Activated CD4-positive, alpha-beta T cell treated with anti-CD3 and anti-CD28 coated beads, Interleukin-2, Interleukin-6, amounts not matched to agents 100 ng/mL and 50 ng/mL, durations not matched to agents 16 hours and 8 hours (primary cell): ENCODE data around the gene TBC1D22A.
A peak's percentile ranks its signal among the peaks of the same experiment; 100 is the strongest.

Source experiments
- DNase-seq: peaks from one replicate; pipeline ENCODE4 v3.0.0-alpha.2; 2020

The TBC1D22A gene

DNA sequence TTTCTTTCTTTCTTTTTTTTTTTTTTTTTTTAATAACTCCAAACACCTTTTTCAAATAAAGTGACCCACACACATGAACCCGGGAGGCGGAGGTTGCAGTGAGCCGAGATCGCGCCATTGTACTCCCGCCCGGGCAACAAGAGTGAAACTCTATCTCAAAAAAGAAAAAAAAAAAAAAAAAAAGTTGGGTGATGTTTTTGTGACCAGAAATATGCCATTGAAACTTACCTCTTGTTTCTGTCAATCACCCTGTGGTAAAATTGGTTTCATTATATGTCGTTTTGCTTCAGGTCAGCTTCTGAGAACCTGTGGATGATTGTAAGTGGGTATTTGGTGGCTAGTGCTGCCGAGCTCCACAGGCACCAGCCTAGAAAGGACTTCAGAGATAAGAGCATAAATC lies 238.8 kb downstream of the TBC1D22A start:
- DNase-seq = peak; percentile 63

DNA sequence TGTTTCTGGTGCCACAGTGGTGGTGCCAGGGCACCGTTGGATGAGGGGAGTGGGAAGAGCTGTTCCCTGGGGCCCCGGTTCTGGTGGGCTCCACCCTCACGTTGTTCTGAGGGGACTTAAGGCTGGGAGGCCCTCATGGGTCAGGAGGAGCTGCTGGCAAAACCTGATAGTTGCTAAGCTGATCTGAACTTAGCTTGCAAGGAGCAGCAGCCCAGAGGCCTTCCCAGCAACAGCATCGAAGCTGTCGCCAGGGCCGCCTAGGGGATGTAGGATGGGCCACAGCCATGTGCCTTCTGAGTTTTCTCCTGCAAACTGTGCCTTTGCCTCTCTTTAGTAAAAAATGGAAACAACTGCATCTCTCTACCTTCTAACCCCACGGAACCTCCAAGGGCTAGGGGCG lies 240.2 kb downstream of the TBC1D22A start:
- no peak for DNase-seq

DNA sequence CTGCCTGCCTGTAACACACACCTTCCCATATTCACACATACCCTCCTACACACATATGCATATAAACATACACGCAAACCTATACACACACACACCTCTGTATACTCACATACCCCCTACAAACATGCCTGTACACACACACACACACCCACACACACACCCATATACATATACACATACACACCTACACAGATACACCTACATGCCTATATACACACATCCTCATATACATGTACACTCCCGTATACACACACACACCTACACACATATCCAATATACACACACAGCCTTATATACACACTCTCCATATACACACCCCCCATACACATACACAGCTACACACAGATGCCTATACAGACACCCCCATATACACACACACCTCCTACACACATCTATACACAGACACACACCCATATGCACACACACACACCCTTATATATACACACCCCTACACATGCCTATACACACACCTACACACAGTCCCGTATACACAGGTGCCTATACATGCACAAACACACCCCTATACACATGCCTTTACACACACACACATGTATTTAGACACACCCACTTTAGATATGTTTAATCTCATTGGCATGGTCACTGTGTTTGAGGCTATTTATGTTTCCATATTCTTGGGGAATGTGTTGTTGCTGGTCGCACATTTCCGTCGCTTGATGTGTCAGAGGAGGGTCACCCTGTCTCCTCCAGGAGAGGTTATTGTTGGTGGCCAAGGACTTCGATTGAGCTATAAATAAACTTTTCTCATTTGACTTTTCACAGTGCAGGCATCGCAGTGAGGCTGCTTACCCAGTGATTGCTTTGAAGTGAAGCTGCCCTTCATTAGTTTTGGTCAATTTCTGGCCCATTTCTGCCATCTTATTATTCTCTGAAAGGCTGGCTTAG lies 243.3 kb downstream of the TBC1D22A start:
- DNase-seq = no peak

DNA sequence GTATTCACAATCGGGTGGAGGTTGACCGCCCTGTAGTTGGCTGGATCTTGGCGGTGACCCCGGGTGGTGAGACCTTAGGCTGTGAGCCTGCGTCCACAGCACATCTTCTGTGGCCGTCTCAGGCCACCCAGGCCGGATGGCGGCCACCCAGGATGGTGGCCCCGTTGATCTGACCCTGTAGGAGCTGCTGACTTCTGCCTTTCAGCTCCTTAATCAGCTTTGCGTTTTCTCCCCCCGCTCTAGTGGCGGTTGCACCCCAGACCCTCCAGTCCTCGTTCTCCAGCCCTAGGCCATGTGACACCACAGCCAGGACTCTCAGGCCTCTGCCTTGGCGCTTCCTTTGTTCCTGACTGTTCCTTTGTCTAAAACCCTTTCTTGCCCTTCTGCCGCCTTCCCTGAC lies 244.0 kb downstream of the TBC1D22A start:
- DNase-seq = no peak

DNA sequence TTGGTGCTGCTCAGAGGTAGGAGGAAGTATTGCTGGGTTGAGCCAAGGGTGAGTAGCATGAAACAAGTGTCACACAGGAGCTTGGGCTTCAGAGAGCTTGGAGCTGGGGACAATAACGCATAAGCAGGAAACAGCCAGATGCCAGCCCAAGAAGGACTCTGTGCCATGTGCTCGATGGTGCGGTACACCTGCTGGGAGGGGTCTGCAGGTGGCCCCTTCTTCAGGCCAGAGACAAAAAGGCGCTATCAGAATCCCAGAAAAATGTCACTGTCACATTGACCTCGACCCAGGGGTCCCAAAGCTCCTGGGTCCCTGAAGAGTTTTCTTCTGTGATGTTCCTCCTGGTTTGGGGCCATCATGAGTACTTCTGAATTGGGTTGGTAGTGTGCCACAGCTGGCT lies 244.4 kb downstream of the TBC1D22A start:
- DNase-seq = no peak

- no peak for DNase-seq
These were observed 245.0 kb downstream of the TBC1D22A start for GRCh38 chr22:47007496-47007895.

DNA sequence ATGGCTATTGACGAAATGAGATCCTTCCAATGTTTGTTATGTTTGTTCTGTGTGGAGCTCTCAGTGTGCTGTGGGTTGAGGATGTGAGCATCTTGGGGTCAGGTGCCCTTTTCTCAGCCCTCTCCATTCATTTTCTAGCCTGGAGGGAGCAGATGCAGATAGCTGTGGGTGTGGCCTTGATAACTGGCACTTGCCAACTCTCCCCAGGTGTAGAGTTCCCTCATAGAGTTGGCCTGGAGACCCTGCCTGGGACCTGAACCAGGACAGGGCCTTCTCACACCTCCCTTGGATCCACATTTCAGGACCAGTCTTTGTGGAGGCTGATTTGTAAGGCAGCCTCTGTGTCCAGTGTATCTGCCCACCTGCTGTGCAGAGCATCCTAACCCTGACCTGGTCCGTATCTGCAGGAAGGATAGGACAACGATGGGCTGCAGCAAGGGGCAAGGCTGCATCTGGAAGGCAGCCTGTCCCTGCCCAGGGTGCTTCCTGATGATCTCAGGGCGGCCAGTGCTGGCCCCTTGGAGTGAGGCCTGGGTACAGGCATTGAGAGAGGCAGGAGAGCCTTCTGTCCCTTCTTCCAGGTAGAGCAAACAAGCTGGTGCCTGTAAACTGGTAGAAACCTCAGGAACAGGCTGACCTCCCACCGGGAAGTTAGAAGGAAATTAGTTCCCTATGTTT lies 245.9 kb downstream of the TBC1D22A start:
- DNase-seq = no peak

GRCh38 chr22:47009304-47010101 lies 247.1 kb downstream of the TBC1D22A start:
- DNase-seq = no peak

GRCh38 chr22:47010211-47010610 lies 247.8 kb downstream of the TBC1D22A start:
- DNase-seq = no peak

- DNase-seq = no peak
These were observed 248.8 kb downstream of the TBC1D22A start for GRCh38 chr22:47011131-47011858.

- DNase-seq = no peak
These were observed 249.4 kb downstream of the TBC1D22A start for GRCh38 chr22:47011859-47012258.

- DNase-seq = no peak
These were observed 250.3 kb downstream of the TBC1D22A start for GRCh38 chr22:47012589-47013370.

- DNase-seq = no peak
These were observed 251.6 kb downstream of the TBC1D22A start for GRCh38 chr22:47013861-47014635.

- no peak for DNase-seq
These were observed 252.3 kb downstream of the TBC1D22A start for GRCh38 chr22:47014636-47015345.

GRCh38 chr22:47015589-47016178 lies 253.2 kb downstream of the TBC1D22A start:
- DNase-seq = no peak

GRCh38 chr22:47016631-47017030 lies 254.2 kb downstream of the TBC1D22A start:
- DNase-seq = no peak

GRCh38 chr22:47017245-47017644 lies 254.8 kb downstream of the TBC1D22A start:
- no peak for DNase-seq

GRCh38 chr22:47018010-47018910 lies 255.8 kb downstream of the TBC1D22A start:
- DNase-seq = no peak
